HG03135 (cell line): Measurements from ENCODE around the gene NTN5.
"Not testable (repeated sequence)": the region's sequence is repeated elsewhere in the genome, so short reads cannot be mapped to it uniquely, and the experiment has no call there.

Experiments
- ATAC-seq: cut with Tn5 transposase; IDR thresholded peaks from one replicate; pipeline ENCODE4 v1.9.1; 2021; ENCODE audit warnings: mild to moderate bottlenecking, moderate library complexity; ENCODE audit not compliant: unreplicated experiment

Gene NTN5

DNA sequence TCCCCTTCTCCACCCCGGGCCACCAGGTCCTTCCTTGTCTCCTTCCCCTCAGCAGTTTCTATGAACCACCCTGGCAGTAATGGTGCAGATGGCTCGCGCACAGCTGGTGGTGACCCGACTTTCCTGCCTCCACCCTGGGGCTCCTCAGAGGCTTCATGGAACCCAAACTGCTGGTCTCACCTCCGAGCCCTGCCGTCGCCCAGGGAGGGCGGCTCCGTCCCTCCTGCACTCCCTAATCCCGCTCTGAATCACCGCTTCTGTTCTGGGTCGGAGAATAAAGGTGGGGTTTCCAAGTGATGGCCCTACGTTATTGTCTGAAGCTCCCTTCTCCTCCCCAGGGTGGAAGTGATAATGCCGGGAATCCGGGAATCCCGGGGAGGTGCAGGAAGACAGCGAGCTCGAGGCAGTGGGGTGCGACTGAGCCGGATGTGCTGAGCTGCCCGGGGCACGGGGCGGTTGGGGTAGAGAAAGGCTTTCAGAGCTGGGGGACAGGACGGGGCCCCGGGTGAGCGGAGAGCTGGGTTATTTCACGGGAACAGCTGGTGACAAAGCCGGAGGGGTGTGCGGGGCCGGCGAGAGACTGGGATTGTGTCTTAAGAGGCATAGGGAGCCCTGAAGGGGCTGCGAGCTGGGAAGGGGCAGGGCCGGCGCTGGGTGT lies 23.7 kb upstream of the NTN5 start:
- ATAC-seq: no peak

DNA sequence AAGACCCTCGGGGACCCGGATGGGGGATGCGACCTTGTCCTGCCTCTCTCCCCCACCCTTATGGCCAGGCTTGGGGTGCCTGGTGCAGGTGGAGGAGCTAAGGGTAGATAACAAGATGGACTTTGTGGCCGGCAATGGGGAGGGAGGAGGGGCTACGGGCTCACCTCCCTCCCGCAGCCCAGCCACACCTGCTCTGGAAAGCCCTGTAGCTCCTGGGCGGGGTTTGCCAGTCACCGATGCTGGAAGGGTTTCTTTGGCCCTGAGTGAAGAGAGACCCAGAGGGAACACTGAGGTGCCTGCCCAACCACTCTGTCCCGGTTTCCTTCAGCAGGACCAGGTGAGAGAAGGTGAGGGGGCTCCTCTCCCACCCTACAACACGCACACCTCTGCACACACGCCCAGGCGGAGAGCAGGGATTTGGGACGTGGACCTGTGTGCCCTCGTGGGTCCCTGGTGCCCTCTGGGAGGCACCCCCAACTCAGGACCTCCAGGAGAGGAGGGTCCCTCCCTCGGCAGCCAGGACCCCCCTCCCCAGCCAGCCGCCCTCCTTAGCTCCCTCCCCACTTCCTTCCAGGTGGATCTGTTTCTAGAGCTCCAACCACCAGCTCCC lies 23.0 kb upstream of the NTN5 start, which contains the start of gene FUT2:
TSS of gene FUT2 (plus strand) at position 229 of the 610 bp plus-strand sequence. CDS start 6,986 bp downstream, outside the sequence.
- ATAC-seq: no peak

DNA sequence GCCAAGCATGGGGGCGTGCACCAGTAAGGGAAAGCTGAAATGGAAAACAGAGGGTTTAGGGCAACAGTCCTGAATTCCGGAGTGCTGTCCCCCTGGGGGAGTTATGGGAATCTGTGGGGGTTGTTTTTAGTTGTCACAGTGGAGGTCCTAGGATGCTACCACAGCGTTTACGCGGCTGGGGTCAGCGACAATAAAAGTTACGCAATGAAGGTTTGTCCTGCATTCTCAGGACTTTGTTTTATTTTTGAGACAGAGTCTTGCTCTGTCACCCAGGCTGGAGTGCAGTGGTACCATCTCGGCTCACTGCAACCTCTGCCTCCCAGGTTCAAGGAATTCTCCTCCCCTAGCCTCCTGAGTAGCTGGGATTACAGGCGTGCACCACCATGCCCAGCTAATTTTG lies 20.8 kb upstream of the NTN5 start:
- ATAC-seq: not testable (repeated sequence)

DNA sequence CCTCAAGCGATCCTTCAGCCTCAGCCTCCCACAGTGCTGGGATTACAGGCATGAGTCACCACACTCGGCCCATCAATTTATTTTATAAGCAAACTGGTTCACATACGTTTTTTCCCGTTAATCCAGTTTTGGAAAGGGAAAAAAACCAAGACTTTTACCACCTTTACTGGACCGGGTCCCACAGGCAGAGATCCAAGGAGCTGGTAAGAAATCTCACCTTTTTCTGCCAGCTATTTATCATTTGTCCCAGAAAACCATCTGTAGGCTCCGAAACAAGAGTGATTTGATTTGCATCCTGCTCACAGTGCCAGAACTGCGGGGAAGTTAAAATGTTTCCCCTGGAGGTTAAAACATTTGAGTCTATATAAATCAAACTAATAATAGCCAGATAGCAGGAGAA lies 16.6 kb upstream of the NTN5 start:
- no peak for ATAC-seq

DNA sequence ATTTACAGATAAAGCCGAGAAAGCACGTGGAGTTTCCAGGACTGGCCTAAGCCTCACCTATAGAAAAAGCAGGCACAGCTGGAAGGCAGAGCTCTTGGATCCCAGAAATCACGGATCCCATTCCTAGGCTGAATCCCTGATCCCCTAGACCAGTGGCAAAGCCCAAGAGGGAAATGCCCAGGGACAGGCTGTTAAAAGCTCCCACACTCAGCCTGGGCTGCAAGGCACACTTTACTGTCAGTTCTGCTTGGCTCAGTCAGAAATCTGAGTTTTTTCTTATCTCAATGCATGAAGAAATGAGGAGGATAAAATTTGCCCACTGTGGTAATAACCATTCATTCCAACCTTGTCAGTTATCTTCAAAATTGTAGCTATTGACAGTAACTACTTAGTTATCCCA lies 15.0 kb upstream of the NTN5 start:
- ATAC-seq: no peak

DNA sequence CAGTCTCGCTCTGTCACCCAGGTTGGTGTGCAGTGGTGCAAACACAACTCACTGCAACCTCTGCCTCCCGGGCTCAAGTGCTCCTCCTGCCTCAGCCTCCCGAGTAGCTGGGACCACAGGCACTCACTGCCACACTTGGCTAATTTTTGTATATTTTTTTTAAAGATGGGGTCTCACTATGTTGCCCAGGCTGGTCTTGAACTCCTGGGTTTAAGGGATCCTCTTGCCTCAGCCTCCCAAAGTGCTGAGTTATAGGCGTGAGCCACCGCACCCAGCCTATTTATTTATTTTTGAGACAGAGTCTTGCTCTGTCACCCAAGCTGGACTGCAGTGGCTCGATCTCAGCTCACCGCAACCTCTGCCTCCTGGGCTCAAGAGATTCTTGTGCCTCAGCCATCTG lies 13.8 kb upstream of the NTN5 start:
- not testable (repeated sequence) for ATAC-seq

DNA sequence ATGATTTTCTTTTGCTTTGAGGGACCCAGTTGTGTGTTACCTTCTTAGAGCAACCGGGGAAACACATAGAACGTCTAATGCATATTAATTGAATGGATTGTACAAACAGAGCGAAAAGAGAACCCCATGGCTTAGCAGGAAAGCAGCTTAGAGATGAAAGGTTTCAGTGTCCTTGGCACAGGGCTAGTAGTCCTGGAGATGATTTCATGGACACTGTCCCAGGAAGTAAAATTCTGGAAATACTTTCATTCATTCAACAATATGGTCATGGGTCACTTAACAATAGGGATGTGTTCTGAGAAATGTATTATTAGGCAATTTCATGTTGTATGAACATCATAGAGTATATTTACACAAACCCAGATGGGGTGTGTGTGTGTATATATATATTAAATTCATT lies 13.3 kb upstream of the NTN5 start:
- no peak for ATAC-seq

DNA sequence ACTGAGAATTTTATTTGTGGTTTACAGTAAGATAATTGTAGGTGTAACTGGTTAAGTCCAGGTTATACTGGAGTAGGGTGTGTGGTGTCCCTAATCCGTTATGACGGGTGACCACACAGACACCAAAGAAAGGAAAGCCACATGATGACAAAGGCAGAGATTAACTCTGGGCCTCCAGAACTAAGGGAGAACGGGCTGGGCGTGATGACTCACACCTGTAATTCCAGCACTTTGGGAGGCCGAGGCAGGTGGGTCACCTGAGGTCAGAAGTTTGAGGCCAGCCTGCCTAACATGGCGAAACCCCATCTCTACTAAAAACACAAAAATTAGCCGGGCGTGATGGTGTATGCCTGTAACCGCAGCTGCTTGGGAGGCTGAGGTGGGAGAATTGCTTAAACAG lies 12.8 kb upstream of the NTN5 start:
- no peak for ATAC-seq

DNA sequence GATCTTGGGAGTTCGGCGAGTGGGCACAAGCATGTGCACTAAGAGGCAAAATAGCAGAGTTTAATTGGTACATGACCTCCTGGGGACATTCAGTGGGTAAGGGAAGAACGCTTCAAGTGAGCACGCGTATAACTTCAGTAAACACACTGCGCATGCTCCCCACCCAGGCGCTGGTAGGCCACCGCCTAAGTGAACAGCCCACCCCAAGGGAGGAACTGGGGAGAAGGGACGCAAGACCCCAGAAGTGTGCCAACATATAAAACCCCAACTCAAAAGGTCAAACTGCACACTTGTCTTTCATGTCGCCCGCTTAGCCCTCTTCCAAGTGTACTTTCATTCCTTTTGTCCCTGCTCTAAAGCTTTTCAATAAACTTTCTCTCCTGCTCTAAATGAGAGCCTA lies 10.5 kb upstream of the NTN5 start:
- no peak for ATAC-seq

DNA sequence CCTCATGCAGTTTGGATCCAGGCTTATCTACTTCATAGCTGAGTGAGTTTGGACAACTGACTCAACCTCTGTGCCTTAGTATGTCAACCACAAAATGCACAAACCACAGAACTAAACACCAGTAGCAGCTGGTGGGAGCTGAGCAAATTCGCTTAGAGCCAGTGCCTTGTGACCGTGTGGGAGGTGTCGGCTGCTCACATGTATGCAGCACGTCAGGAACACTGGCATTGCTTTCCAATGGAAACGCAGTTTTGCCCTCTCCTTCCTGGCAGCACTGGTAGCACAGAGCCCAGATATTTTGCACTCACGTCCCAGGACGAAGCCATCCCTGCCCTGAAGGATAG lies 8.3 kb upstream of the NTN5 start:
- no peak for ATAC-seq

DNA sequence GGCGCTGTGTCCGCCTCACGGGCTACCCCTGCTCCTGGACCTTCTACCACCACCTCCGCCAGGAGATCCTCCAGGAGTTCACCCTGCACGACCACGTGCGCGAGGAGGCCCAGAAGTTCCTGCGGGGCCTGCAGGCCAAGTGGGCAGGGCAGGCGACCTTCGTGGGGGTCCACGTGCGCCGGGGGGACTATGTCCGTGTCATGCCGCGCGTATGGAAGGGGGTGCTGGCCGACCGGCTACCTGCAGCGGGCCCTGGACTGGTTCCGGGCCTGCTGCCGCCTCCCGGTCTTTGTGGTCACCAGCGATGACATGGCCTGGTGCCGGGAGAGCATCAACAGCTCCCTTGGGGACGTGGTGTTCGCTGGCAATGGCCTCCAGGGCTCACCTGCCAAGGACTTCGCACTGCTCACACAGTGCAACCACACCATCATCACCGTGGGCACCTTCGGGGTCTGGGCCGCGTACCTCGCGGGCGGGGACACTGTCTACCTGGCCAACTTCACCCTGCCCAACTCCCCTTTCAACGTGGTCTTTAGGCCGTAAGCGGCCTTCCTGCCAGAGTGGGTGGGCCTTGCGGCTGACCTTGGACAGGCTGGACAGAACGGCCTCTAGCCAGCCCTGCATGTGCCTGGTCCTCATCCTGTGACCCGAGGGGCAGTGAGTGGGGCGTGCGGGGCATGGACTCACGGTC lies 7.8 kb upstream of the NTN5 start:
- no peak for ATAC-seq

DNA sequence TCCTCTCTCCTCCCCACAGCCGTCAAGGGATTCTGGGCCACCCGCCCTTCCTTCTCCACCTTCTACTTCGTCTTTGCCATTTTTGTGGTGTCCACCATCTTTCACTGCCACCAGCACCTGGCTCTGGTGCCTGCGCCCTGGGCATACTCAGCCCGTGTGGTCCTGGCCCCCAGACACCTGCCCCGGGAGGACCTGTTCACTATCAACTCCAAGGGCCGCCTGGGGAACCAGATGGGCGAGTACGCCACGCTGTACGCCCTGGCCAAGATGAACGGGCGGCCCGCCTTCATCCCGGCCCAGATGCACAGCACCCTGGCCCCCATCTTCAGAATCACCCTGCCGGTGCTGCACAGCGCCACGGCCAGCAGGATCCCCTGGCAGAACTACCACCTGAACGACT lies 7.2 kb upstream of the NTN5 start:
- ATAC-seq: not testable (repeated sequence)

DNA sequence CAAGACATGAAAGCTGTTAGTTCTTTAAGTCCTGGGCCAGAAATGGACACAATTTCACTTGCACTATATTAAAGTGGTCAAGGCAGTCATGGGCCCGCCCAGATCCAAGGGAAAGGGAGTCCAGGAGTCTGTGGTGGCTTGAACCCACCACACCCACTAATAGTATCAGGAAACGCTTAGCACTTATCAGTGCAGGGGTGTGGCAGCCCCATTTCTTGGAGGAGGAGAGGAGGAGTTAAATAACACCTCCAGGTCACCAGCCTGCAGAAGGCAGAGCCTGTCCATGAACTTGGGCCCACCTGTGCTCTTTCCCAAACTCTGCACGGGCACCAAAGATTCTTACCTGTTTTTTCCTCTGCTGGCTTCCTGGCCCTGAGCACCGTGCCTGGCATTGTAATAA lies 5.4 kb upstream of the NTN5 start:
- no peak for ATAC-seq

DNA sequence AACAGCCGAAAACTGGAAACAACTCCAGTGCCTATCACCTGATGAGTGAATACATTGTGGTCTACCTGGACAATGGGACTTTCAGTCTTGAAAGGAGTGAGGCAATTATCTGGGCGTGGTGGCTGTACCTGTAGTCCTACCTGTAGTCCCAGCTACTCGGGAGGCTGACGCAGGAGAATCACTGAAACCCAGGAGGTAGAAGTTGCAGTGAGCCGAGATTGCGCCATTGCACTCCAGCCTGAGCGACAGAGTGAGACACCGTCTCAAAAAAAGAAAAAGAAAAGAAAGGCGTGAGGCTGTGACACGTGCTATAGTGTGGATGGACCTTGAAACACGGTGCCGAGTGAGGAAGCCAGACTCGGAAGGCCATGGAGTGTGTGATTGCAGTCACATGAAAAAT lies 4.1 kb upstream of the NTN5 start:
- ATAC-seq: no peak

DNA sequence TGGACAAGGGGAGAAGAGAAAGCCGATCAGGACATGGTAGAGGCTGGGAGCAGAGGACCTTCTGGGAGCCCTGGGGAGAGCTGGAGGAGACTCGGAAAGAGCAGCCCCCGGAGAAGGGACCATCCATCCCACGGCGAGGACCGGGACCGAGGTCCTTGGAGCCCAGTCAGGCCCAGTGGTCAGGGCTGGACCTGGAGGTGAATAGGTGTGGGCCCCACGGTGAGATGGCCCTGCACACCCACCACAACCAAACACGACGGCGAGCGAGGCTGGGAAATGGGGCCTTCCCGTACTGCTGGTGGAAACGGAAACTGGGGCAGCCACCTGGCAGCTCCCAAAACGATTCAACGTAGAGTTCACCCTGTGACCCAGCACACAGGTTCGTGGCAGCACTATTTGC lies 3.7 kb upstream of the NTN5 start:
- ATAC-seq: no peak

DNA sequence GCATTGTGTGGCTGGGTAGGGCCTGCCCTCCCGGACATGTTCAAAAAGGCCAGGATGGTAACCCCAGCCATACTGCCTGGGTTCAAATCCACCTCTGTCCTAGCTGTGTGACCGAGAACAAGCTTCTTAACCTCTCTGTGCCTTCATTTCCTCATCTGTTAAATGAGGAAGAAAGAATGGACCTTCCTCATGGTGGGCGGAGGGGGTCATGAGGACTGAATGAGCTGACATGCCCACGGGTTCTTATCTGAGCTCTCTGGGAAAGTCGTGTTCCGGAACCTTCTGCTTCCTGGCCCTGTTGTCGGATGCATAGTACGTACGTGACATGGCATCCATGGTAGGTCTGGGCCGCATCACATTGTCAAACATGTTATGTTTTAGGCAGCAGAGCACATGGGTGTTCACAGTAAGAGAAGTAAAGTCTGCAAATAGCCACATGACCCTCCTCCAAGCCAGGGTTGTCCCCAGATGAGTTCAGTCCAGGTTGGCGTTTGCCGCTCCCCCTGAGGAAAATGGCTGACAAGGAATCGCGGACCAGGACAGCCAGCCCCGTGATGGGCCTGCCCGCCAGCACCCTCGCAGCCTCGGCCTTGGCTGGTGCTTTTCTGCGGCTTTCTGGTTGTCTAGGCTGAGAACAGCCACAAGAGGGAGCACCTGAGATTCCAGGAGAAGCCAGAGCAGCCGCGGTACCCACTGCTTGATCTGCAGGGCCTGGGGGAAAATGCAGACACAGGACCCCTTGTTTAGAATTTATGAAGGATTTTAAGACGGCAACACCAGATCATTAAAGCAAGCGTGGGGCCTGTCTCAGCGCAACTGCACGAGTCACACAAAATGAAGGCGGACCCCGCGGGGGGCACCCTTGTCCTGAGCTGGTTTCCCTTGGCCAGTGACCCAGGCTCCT lies 2.4 kb upstream of the NTN5 start:
- ATAC-seq: no peak

DNA sequence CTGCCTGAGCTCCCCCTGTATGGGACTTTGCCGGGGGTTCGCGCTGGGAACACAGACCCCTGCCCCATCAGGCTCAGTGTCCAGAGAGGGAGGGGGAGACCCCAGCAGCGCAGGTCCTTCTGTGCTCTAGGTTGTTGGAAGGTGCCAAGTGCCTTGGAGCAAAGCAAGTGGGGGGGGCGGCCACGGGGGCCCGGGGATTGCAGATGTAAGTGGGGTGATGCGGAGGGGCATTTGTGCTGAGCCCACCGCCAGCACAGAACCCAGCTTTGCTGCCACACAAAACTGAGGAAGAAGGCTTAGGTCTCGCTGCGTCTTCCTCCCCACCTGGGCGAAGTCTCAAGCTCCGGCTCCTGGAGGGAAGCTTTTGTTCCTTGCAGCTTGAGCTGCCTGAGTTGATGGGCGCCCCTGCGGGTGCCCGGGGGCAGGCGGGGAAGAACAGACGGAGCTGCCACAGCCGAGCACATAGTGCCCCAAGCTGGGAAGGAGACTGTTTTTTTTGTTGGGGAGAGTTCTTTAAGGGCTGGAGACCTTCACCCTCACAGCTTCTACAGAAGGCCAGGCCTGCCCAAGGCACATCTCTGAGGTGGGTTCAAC lies 1.5 kb upstream of the NTN5 start:
- ATAC-seq: no peak

DNA sequence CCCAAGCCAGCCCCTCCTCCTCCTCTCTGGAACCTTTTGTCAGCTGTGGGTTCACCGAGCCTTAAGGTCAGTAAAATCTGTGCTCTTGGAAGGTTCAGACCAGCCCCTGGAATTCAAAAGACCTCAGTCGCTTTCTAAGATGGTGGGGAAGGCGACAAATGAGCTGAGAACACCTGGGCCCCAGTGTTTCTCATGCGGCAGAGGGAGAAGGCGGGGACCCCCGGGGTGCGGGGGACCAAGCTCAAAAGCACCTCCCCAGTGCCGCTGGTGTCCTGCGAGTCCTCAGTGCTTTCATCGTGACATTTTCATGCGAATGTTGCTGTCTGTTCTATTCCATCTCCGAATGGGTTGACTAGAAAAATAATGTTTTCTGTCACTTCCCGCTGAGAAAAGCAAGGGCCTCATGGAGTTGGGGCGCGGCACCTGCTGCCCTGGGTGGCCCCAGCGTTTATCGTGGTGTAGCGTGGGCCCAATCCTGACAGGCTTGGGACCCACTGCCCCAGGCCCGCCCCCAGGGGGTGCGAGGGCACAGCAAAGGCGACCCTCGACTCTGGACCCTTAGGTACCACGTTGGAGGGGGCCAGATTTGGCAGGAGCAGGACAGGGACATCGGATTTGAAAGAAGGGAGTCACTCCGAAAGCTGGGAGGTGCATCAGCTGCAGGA lies 751 bp upstream of the NTN5 start:
- ATAC-seq: no peak

DNA sequence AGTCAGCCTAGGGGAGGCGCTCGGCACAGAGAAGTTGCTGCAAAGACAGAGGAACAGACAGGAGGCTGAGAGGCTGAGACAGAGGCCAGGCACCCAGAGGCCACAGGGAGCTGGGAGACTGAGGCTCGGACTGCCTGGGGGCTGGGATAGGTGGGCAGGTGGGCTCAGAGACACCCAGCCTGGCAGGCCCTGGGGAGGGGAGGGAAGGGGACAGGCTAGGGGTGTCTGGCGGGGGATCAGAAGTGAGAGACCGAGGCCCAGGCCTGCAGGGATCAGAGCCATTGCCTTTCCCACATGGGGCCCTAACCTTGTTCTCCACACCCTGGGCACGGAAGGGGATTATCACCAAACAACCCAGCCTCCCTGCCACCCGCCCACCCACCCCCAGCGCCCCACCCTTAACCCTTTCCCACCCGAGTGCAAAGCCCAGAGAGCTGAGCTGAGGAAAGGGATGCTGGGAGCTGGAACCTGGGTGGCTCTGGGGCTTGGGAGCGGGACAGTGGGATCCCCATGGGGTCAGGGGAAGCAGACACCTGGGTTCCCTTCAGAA lies 1.3 kb downstream of the NTN5 start:
- no peak for ATAC-seq
